Aortic smooth muscle cell (primary cell): ENCODE measurements around the gene GORASP2. TPM values are rescaled to one million over a fixed set of nuclear protein-coding genes. Genes with fewer than 3 reads are reported as not detected.

Source experiments
- total RNA-seq: library from RNA; depleted of rRNA; stranded (reverse); fragments of >200 nt; gene quantifications from 2 replicates; pipeline ENCODE4 v1.2.3, GENCODE V29; 2014

GORASP2 gene
- 30.3 and 34.1 TPM in 2 replicates for total RNA-seq

DNA sequence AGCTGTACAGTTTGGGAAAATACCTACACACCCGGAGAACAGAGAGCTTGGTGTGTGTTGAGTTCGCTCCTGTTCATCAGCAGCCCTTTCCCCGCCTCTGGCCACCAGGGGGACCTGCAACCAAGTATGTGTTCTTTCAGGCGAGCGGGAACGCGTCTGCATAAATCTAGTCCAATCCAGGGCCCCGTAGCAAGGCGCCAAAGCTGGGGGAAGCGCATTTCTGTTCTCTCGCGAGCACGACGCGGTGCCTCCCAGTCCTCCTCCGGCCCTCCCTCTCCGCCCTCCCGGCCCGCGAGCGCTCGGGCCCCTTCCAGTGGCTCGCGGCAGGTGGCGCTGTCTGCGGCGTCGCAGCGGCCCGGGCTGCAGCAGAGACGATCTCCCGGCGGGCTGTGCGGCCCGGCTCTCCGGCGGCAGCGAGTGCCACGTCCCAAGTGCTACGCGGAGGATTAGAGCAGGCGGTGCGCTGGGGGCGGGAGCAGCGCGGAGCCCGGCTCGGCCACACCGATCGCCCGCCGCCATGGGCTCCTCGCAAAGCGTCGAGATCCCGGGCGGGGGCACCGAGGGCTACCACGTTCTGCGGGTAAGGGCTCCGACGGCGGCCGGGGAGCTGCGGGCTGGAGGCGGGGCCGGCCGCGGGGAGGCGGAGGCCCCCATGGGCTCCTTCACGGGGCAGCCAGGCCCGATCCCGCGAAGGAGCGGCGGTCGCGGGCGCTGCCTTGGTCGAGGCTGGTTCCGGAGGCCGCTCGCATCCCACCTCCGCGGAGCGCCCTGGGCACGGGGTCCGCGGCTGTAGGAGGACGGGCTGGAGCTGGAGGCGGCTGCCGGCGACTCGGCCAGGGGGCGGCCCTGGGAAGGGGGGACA is at the start of gene GORASP2:
Gene GORASP2 (plus strand): TSS at position 430 of the 862 bp plus-strand sequence. CDS start 88 bp downstream, at position 518.

Other genes with a start within 250 kb of the GORASP2 start
- not detected in 2 replicates for gene SP5, start 213.9 kb upstream of the GORASP2 start, total RNA-seq
- not detected in 2 replicates for gene ERICH2, start 158.9 kb upstream of the GORASP2 start, total RNA-seq
- gene GAD1, start 112.4 kb upstream of the GORASP2 start, total RNA-seq: under 0.01 TPM in 1 of 2 replicates, not detected in the other
- gene TLK1, start 231.6 kb downstream of the GORASP2 start, total RNA-seq: 12.4 and 24.3 TPM in 2 replicates